ENCODE data around the gene TMA7.

DNA sequence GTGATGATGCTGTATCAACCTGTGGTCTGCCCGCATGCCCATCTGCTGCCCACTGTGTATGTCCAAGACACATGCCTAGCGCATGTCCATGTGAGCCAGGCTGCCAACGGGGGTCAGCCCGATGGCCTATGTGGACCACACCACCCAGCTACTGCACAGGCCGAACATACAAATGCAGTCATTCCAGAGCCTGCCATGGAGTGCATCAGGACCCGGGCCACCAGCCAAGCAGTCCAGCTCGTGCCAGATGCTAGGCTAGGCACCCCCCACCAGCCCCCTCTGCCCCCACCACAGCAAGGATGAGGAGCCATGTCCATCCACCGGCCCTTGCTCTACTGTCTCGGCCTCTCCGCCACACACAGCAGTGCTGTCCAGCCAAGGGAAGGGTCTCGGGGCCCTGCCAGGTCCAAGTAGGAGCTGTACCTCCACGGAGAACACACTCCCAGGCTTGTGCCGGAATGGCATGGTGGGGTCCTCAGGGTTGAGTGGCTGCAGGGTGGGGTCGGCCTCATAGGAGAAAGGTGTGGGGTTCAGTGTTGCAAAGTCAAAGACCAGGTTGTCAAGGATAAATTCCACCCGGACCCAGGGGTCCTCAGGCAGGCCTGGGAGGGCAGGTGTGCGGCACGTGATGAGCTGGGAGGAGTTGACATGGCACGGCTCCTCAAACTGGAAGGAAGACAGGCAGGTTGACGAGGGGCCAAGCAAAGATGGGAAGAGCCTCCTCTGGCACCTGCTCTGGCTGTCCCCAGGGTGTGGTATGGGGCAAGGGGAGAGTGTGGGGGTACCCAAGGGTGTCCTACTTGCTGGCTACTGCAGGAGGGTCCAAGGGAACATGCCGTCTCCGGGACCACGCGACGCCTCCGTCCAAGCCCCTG, 25.4 kb upstream of the TMA7 start:
- TF ChIP-seq TAF1 (IDR thresholded peaks at IDR 0.05; ENCODE audit: low read depth, low read length) (no peak), POLR2A (IDR thresholded peaks at IDR 0.05; ENCODE audit: low read depth, low read length) (no peak), POLR2AphosphoS5 (IDR thresholded peaks at IDR 0.05; ENCODE audit: low read depth, low read length) (no peak), PAX5 (IDR thresholded peaks at IDR 0.05; ENCODE audit: insufficient read depth, low read length, severe bottlenecking) (no peak)
